Measurements from ENCODE around the gene SYT17.
"Not testable (repeated sequence)": the region's sequence is repeated elsewhere in the genome, so short reads cannot be mapped to it uniquely, and the experiment has no call there.

- not testable (repeated sequence) for TF ChIP-seq CTCF (IDR thresholded peaks at IDR 0.05; ENCODE audit: low read depth, low read length); POLR2A (IDR thresholded peaks at IDR 0.05; ENCODE audit: extremely low read depth, insufficient read length); MAX (IDR thresholded peaks at IDR 0.05; ENCODE audit: low read depth, low read length)
These were observed 19.9 kb downstream of the SYT17 start for GRCh38 chr16:19187961-19188360.

Data from NB4 (cell line).